22Rv1 (cell line): Measurements from ENCODE around the gene TRHDE.

Experiments used
- ZFX ChIP-seq: fragments of 450-650 bp; IDR thresholded peaks from 2 replicates; pipeline ENCODE4 v1.6.1; 2017; ENCODE audit warnings: antibody characterized with exemption, borderline replicate concordance
- TF ChIP-seq, protein P1 (sequence below): fragments of 450-650 bp; IDR thresholded peaks from 2 replicates; pipeline ENCODE4 v1.5.1; 2017; ENCODE audit warnings: mild to moderate bottlenecking

DNA sequence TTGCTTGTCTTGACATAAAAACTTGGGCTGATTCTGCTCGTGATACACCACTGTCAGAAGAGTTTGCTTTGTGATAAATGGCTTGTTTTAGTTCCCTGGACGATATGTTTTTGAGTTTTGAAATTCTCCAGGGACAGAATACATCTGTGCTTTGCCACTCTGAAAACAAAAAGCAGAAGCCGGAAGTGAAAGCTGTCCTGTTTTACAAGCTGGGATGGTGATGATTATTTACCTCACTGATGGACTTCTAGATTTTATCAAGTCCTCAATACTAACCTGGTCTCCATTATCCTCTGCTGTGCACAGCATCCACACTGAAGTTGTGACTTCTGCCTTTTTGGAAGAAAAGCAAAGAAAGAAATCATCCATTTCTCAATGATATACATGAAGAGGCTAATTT lies 251.6 kb downstream of the TRHDE start:
- TF ChIP-seq, protein P1, sequence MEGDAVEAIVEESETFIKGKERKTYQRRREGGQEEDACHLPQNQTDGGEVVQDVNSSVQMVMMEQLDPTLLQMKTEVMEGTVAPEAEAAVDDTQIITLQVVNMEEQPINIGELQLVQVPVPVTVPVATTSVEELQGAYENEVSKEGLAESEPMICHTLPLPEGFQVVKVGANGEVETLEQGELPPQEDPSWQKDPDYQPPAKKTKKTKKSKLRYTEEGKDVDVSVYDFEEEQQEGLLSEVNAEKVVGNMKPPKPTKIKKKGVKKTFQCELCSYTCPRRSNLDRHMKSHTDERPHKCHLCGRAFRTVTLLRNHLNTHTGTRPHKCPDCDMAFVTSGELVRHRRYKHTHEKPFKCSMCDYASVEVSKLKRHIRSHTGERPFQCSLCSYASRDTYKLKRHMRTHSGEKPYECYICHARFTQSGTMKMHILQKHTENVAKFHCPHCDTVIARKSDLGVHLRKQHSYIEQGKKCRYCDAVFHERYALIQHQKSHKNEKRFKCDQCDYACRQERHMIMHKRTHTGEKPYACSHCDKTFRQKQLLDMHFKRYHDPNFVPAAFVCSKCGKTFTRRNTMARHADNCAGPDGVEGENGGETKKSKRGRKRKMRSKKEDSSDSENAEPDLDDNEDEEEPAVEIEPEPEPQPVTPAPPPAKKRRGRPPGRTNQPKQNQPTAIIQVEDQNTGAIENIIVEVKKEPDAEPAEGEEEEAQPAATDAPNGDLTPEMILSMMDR, result no peak
- no peak for TF ChIP-seq ZFX
